SU-DHL-6 (cell line): Measurements from ENCODE around the gene HMGB1.

Source experiments
- H2AFZ ChIP-seq: fragments of 200-600 bp; sonication (generic); 2 replicates; pipeline ENCODE4 v1.6.1; 2014; ENCODE audit warnings: low read depth, mild to moderate bottlenecking, moderate library complexity, mixed read lengths, antibody characterized with exemption, low read length; ENCODE audit not compliant: severe bottlenecking
- H3F3A ChIP-seq: fragments of 200-600 bp; shearing (Covaris generic); 2 replicates; pipeline ENCODE4 v1.6.0; 2016; ENCODE audit warnings: antibody characterized with exemption, mild to moderate bottlenecking; ENCODE audit not compliant: insufficient read depth
- H3K27ac ChIP-seq: fragments of 200-600 bp; sonication (generic); 2 replicates; pipeline ENCODE4 v1.5.1; 2016; ENCODE audit warnings: low read depth, mild to moderate bottlenecking, low read length, moderate library complexity, mixed read lengths
- H3K27me3 ChIP-seq: fragments of 200-600 bp; sonication (generic), shearing (Covaris generic); 2 replicates; pipeline ENCODE4 v1.6.0; 2014; ENCODE audit warnings: mild to moderate bottlenecking, low read length
- H3K36me3 ChIP-seq: fragments of 200-600 bp; sonication (generic); 2 replicates; pipeline ENCODE4 v1.6.1; 2014; ENCODE audit warnings: mild to moderate bottlenecking, low read length, mixed read lengths
- H3K4me2 ChIP-seq: fragments of 300-600, 200-600 bp; shearing (Covaris generic), sonication (generic); 2 replicates; pipeline ENCODE4 v1.6.0; 2014; ENCODE audit warnings: low read length, low read depth, mild to moderate bottlenecking; ENCODE audit not compliant: poor library complexity, severe bottlenecking
- H3K4me3 ChIP-seq: fragments of 200-600 bp; sonication (generic); 2 replicates; pipeline ENCODE4 v1.5.1; 2014; ENCODE audit warnings: antibody characterized with exemption, low read length, mild to moderate bottlenecking, mixed read lengths; ENCODE audit not compliant: insufficient read depth, poor library complexity, severe bottlenecking
- H3K79me2 ChIP-seq: fragments of 200-600 bp; sonication (generic); 2 replicates; pipeline ENCODE4 v1.6.1; 2014; ENCODE audit warnings: mild to moderate bottlenecking, low read length, moderate library complexity; ENCODE audit not compliant: insufficient read depth
- H3K9ac ChIP-seq: fragments of 200-600 bp; sonication (generic); 2 replicates; pipeline ENCODE4 v1.7.0; 2014; ENCODE audit warnings: mild to moderate bottlenecking, low read length
- H3K9me2 ChIP-seq: fragments of 200-600 bp; sonication (generic); replicated peaks from 2 replicates; pipeline ENCODE4 v1.6.1; 2014; ENCODE audit warnings: low read length; ENCODE audit not compliant: insufficient read depth
- H3K9me3 ChIP-seq: fragments of 200-600 bp; sonication (generic); 2 replicates; pipeline ENCODE4 v1.6.1; 2014; ENCODE audit warnings: low read length, mixed read lengths; ENCODE audit not compliant: insufficient read depth
- H4K20me1 ChIP-seq: fragments of 200-600 bp; sonication (generic); 2 replicates; pipeline ENCODE4 v1.6.1; 2014; ENCODE audit warnings: low read depth, mild to moderate bottlenecking, antibody characterized with exemption, low read length, moderate library complexity, mixed read lengths
- EZH2phosphoT487 ChIP-seq: fragments of 200-600 bp; sonication (generic), shearing (Covaris generic); conservative IDR thresholded peaks from 2 replicates; pipeline ENCODE4 v1.6.1; 2018; ENCODE audit warnings: mild to moderate bottlenecking, antibody characterized with exemption, low read length, moderate library complexity, mixed read lengths
- TF ChIP-seq, protein P1 (sequence below): fragments of 200-600 bp; sonication (generic); IDR thresholded peaks from one replicate; pipeline ENCODE4 v1.5.1; 2017; ENCODE audit warnings: antibody characterized with exemption, mild to moderate bottlenecking, low read length, moderate library complexity; ENCODE audit not compliant: insufficient read depth, poor library complexity, severe bottlenecking

Gene HMGB1

DNA sequence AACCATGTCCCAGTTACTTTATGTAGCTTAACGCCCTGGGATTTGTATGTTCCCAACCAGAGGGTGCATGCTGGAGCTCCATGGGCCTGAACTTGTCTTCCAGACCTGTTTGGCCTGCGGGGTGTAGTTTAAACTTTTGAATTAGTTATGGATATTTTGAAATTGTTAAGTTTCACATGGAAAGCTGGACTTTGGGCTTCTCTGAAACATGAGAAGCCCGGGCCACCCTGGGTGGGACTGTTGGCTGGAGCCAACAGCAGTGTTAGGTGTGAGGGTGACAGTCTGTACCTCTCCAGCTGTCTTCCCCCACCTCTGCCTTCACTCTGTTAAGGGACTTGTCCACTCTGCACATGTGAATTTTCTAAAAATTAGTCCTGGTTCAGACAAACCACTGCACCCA lies 41.8 kb downstream of the HMGB1 start:
- no peaks in the 10 kb centered on the region for H3K9me2 ChIP-seq
- H3K4me3 ChIP-seq = peak overlapping the region; percentile 80
- H3K9ac ChIP-seq = peak overlapping the region; percentile 88
- H3K79me2 ChIP-seq = peaks cover 10% of the 10 kb centered on the region
- H4K20me1 ChIP-seq = no peaks in the 10 kb centered on the region
- H3K4me2 ChIP-seq = peak overlapping the region; percentile 68
- peaks cover 45% of the 10 kb centered on the region for H3F3A ChIP-seq
- TF ChIP-seq, protein P1, sequence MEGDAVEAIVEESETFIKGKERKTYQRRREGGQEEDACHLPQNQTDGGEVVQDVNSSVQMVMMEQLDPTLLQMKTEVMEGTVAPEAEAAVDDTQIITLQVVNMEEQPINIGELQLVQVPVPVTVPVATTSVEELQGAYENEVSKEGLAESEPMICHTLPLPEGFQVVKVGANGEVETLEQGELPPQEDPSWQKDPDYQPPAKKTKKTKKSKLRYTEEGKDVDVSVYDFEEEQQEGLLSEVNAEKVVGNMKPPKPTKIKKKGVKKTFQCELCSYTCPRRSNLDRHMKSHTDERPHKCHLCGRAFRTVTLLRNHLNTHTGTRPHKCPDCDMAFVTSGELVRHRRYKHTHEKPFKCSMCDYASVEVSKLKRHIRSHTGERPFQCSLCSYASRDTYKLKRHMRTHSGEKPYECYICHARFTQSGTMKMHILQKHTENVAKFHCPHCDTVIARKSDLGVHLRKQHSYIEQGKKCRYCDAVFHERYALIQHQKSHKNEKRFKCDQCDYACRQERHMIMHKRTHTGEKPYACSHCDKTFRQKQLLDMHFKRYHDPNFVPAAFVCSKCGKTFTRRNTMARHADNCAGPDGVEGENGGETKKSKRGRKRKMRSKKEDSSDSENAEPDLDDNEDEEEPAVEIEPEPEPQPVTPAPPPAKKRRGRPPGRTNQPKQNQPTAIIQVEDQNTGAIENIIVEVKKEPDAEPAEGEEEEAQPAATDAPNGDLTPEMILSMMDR = no peak
- no peak for TF ChIP-seq EZH2phosphoT487
- no peak overlapping the region; the same call in 1 of the 2 replicates for H3K27ac ChIP-seq
- no peaks in the 10 kb centered on the region for H3K36me3 ChIP-seq
- H2AFZ ChIP-seq = no peak overlapping the region
- H3K9me3 ChIP-seq = no peaks in the 10 kb centered on the region
- no peaks in the 10 kb centered on the region for H3K27me3 ChIP-seq

- H2AFZ ChIP-seq = peak within 1 kb of the TSS; percentile 32
Observed at GRCh38 chr13:30422054-30422839, 43.5 kb downstream of the HMGB1 start, which contains the start of gene UBE2L5. UBE2L5 (plus strand) TSS chr13:30422493; CDS start chr13:30427991, 5,498 bp downstream.

GRCh38 chr13:30421093-30422053 lies 44.4 kb downstream of the HMGB1 start:
- Histone ChIP-seq H3K4me3 (peak overlapping the region; percentile 69), H3K4me2 (peak overlapping the region; percentile 85), H3K9me2 (no peaks in the 10 kb centered on the region), H3K79me2 (peaks cover 10% of the 10 kb centered on the region), H4K20me1 (no peaks in the 10 kb centered on the region), H3K9me3 (no peaks in the 10 kb centered on the region), H3K36me3 (no peaks in the 10 kb centered on the region), H3K27me3 (no peaks in the 10 kb centered on the region), H3K9ac (peak overlapping the region; percentile 70), H3F3A (peaks cover 52% of the 10 kb centered on the region), H2AFZ (peak overlapping the region; percentile 32), H3K27ac (peak overlapping the region; percentile 100)
- TF ChIP-seq EZH2phosphoT487 = no peak

More at GRCh38 chr13:30422054-30422839, 43.5 kb downstream of the HMGB1 start, which contains the start of gene UBE2L5:
- H3K4me3 ChIP-seq = peak within 1 kb of the TSS; percentile 80
- H3K9me2 ChIP-seq = no peaks in the 10 kb centered on the region
- no peaks in the 10 kb centered on the region for H3K36me3 ChIP-seq
- peaks cover 52% of the 10 kb centered on the region for H3F3A ChIP-seq
- H3K9ac ChIP-seq = peak within 1 kb of the TSS; percentile 88
- TF ChIP-seq, protein P1 = no peak
- TF ChIP-seq EZH2phosphoT487 = no peak
- H3K4me2 ChIP-seq = peak within 1 kb of the TSS; percentile 85
- no peaks in the 10 kb centered on the region for H3K27me3 ChIP-seq
- H3K9me3 ChIP-seq = no peaks in the 10 kb centered on the region
- H3K27ac ChIP-seq = peak within 1 kb of the TSS; percentile 100
- peaks cover 10% of the 10 kb centered on the region for H3K79me2 ChIP-seq
- no peaks in the 10 kb centered on the region for H4K20me1 ChIP-seq
